Measurements from ENCODE around the gene CA11.

Gene CA11

GRCh38 chr19:48611872-48612271, 34.1 kb downstream of the CA11 start:
- no peak for TF ChIP-seq EZH2 (IDR thresholded peaks at IDR 0.05)
- no peak for TF ChIP-seq FOXP2 (optimal IDR thresholded peaks at IDR 0.05; ENCODE audit: control extremely low read depth, extremely low read length, insufficient read depth)
- no peak for TF ChIP-seq POLR2AphosphoS5 (IDR thresholded peaks at IDR 0.05; ENCODE audit: borderline replicate concordance, low read depth, low read length)
- no peak overlapping the region for H3K9ac ChIP-seq (ENCODE audit: insufficient read length)
- no peaks in the 10 kb centered on the region for H3K9me3 ChIP-seq (ENCODE audit: low read depth, low read length)
- H3K4me3 ChIP-seq = no peak overlapping the region
- H3K27ac ChIP-seq = no peak overlapping the region; the same call in 1 of the 2 replicates
- no peak for DNase-seq (ENCODE audit: low read depth, low spot score)
- peaks cover 21% of the 10 kb centered on the region for H3K36me3 ChIP-seq (ENCODE audit: insufficient read depth, low read length)

GRCh38 chr19:48609571-48610108, 36.3 kb downstream of the CA11 start:
- H3K4me3 ChIP-seq = no peak overlapping the region
- no peaks in the 10 kb centered on the region for H3K36me3 ChIP-seq (ENCODE audit: insufficient read depth, low read length)
- DNase-seq (ENCODE audit: low read depth, low spot score) = no peak
- TF ChIP-seq POLR2AphosphoS5 (IDR thresholded peaks at IDR 0.05; ENCODE audit: borderline replicate concordance, low read depth, low read length) = no peak
- TF ChIP-seq EZH2 (IDR thresholded peaks at IDR 0.05) = no peak
- TF ChIP-seq FOXP2 (optimal IDR thresholded peaks at IDR 0.05; ENCODE audit: control extremely low read depth, extremely low read length, insufficient read depth) = no peak
- H3K27ac ChIP-seq = no peak overlapping the region
- no peaks in the 10 kb centered on the region for H3K9me3 ChIP-seq (ENCODE audit: low read depth, low read length)
- no peak overlapping the region for H3K9ac ChIP-seq (ENCODE audit: insufficient read length)

GRCh38 chr19:48608798-48609263, 37.2 kb downstream of the CA11 start:
- no peaks in the 10 kb centered on the region for H3K9me3 ChIP-seq (ENCODE audit: low read depth, low read length)
- H3K27ac ChIP-seq = no peak overlapping the region
- DNase-seq (ENCODE audit: low read depth, low spot score) = no peak
- no peaks in the 10 kb centered on the region for H3K36me3 ChIP-seq (ENCODE audit: insufficient read depth, low read length)
- H3K9ac ChIP-seq (ENCODE audit: insufficient read length) = no peak overlapping the region
- no peak for TF ChIP-seq EZH2 (IDR thresholded peaks at IDR 0.05)
- TF ChIP-seq FOXP2 (optimal IDR thresholded peaks at IDR 0.05; ENCODE audit: control extremely low read depth, extremely low read length, insufficient read depth) = no peak
- no peak overlapping the region for H3K4me3 ChIP-seq

DNA sequence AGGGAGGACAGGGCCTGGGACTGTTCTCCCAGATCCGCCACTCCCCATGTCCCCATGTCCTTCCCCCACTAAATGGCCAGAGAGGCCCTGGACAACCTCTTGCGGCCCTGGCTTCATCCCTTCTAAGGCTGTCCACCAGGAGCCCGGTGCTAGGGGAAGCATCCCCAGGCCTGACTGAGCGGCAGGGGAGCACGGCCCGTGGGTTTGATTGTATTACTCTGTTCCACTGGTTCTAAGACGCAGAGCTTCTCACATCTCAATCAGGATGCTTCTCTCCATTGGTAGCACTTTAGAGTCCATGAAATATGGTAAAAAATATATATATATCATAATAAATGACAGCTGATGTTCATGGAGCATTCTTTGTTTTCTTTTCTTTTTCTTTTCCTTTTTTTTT, 38.6 kb downstream of the CA11 start:
- Histone ChIP-seq H3K9me3 (ENCODE audit: low read depth, low read length) (no peaks in the 10 kb centered on the region), H3K36me3 (ENCODE audit: insufficient read depth, low read length) (no peaks in the 10 kb centered on the region), H3K9ac (ENCODE audit: insufficient read length) (no peak overlapping the region), H3K27ac (no peak overlapping the region), H3K4me3 (no peak overlapping the region)
- DNase-seq (ENCODE audit: low read depth, low spot score) = no peak
- TF ChIP-seq EZH2 (IDR thresholded peaks at IDR 0.05) = no peak
- TF ChIP-seq FOXP2 (optimal IDR thresholded peaks at IDR 0.05; ENCODE audit: control extremely low read depth, extremely low read length, insufficient read depth) = no peak
- no peak for TF ChIP-seq POLR2AphosphoS5 (IDR thresholded peaks at IDR 0.05; ENCODE audit: borderline replicate concordance, low read depth, low read length)

- TF ChIP-seq EZH2 (IDR thresholded peaks at IDR 0.05) (no peak), POLR2AphosphoS5 (IDR thresholded peaks at IDR 0.05; ENCODE audit: borderline replicate concordance, low read depth, low read length) (no peak), FOXP2 (optimal IDR thresholded peaks at IDR 0.05; ENCODE audit: control extremely low read depth, extremely low read length, insufficient read depth) (no peak)
- DNase-seq (ENCODE audit: low read depth, low spot score) = no peak
- Histone ChIP-seq H3K9me3 (ENCODE audit: low read depth, low read length) (no peaks in the 10 kb centered on the region), H3K4me3 (no peak within 1 kb of the TSS), H3K9ac (ENCODE audit: insufficient read length) (no peak within 1 kb of the TSS), H3K36me3 (ENCODE audit: insufficient read depth, low read length) (no peaks in the 10 kb centered on the region), H3K27ac (no peak within 1 kb of the TSS)
Measured at GRCh38 chr19:48606463-48607358, 39.3 kb downstream of the CA11 start, which contains the start of gene SPACA4. Gene SPACA4, plus strand, starts transcription at chr19:48606742. Its CDS starts 237 bp downstream, at chr19:48606979.

DNA sequence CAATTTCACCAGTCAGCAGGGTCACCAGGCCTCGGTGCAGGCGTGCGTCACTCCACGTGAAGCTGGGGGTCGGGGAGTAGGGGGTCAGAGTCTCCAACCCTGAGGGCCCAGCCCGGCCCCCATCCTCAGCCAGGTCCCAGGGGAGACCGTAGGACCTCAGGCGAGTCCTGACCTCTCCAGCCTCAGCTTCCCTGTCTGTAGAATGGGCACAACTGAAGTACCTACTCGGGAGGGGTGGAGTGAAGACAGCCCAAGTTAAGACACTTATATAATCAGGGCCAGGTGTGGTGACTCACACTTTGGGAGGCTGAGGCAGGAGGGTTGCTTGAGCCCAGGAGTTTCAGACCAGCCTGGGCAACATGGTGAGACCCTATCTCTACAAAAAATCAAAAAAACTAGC, 42.1 kb downstream of the CA11 start:
- DNase-seq (ENCODE audit: low read depth, low spot score) = no peak
- no peak overlapping the region for H3K9ac ChIP-seq (ENCODE audit: insufficient read length)
- no peak overlapping the region for H3K27ac ChIP-seq
- no peaks in the 10 kb centered on the region for H3K36me3 ChIP-seq (ENCODE audit: insufficient read depth, low read length)
- no peak for TF ChIP-seq FOXP2 (optimal IDR thresholded peaks at IDR 0.05; ENCODE audit: control extremely low read depth, extremely low read length, insufficient read depth)
- TF ChIP-seq EZH2 (IDR thresholded peaks at IDR 0.05) = no peak
- TF ChIP-seq POLR2AphosphoS5 (IDR thresholded peaks at IDR 0.05; ENCODE audit: borderline replicate concordance, low read depth, low read length) = no peak
- H3K9me3 ChIP-seq (ENCODE audit: low read depth, low read length) = no peaks in the 10 kb centered on the region
- H3K4me3 ChIP-seq = no peak overlapping the region

GRCh38 chr19:48603449-48603848, 42.5 kb downstream of the CA11 start:
- Histone ChIP-seq H3K9me3 (ENCODE audit: low read depth, low read length) (no peaks in the 10 kb centered on the region), H3K27ac (no peak overlapping the region), H3K36me3 (ENCODE audit: insufficient read depth, low read length) (no peaks in the 10 kb centered on the region), H3K4me3 (no peak overlapping the region), H3K9ac (ENCODE audit: insufficient read length) (no peak overlapping the region)
- no peak for DNase-seq (ENCODE audit: low read depth, low spot score)
- TF ChIP-seq FOXP2 (optimal IDR thresholded peaks at IDR 0.05; ENCODE audit: control extremely low read depth, extremely low read length, insufficient read depth) (no peak), EZH2 (IDR thresholded peaks at IDR 0.05) (no peak), POLR2AphosphoS5 (IDR thresholded peaks at IDR 0.05; ENCODE audit: borderline replicate concordance, low read depth, low read length) (no peak)

- H3K9ac ChIP-seq (ENCODE audit: insufficient read length) = no peak overlapping the region
- H3K27ac ChIP-seq = no peak overlapping the region
- H3K36me3 ChIP-seq (ENCODE audit: insufficient read depth, low read length) = no peaks in the 10 kb centered on the region
- no peak for DNase-seq (ENCODE audit: low read depth, low spot score)
- no peak overlapping the region for H3K4me3 ChIP-seq
- TF ChIP-seq FOXP2 (optimal IDR thresholded peaks at IDR 0.05; ENCODE audit: control extremely low read depth, extremely low read length, insufficient read depth) (no peak), POLR2AphosphoS5 (IDR thresholded peaks at IDR 0.05; ENCODE audit: borderline replicate concordance, low read depth, low read length) (no peak), EZH2 (IDR thresholded peaks at IDR 0.05) (no peak)
- no peaks in the 10 kb centered on the region for H3K9me3 ChIP-seq (ENCODE audit: low read depth, low read length)
Measured at GRCh38 chr19:48603001-48603400, 43.0 kb downstream of the CA11 start.

Measured in SK-N-MC (cell line).